ENCODE results near the gene R3HDM2.

R3HDM2 gene

GRCh38 chr12:57229046-57229633 lies 201.7 kb downstream of the R3HDM2 start:
- no peak for DNase-seq (ENCODE audit: low spot score)

GRCh38 chr12:57227315-57228115 lies 203.3 kb downstream of the R3HDM2 start:
- no peak for DNase-seq (ENCODE audit: low spot score)

DNA sequence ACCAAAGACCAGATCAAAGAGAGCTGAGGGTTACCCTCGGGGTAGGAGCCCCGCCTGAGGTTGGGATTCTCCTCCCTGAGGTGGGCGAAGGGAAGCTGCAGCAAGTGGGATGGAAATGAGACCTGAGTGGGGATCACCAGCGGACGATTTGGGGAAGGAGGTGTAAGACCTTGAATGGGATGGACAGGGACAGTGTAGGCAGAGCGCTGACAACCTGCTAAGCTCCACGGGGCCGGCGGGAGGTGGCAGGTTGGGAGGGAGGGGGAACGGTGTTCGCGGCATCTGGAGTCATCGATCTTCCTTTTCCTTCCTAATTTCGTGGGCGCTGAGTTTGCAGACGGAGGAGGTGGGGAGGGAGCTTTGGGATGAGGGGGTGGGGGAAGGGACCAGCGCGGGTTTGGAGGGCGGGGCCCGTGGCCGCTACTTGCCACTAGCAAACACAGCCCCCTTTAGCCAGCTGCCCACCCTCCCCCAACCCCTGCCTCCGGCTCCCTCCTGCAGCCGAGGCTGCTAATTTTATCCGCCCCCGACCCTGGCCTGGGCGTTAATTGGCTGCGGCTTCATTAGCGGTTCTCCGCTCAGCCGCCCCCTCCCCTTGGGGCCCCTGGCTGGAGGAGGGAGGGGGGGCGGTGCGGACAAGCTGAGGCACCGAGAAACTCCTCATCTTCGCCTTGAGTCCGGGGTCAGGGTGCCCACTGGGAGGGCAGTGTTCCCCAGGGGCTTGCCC lies 204.1 kb downstream of the R3HDM2 start:
- no peak for DNase-seq (ENCODE audit: low spot score)

DNA sequence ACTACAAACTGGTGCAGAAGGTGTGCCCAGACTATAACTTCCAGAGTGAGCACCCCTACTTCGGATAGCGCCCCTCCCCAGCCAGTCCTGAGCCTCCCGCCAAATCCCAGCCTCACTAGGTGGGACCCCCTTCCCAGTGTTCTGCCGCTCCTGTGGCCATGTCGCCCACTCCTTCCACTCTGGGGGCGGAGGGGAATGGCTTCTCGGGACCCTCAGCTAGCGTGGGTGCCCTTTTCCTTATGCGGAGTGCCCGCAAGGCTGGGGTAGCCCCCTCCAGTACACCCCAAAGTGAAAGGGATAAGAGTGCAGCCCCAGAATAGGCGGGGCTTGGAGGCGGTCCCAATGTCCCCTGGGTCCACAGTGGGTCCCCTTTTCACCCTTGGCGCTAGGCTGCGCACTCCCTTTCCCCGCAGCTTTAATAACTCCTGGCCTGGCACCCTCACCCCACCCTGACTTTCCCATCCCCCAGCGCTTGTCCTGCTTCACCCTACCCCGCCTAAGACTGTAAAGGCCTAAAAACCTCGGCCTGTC lies 205.1 kb downstream of the R3HDM2 start:
- DNase-seq (ENCODE audit: low spot score): no peak

DNA sequence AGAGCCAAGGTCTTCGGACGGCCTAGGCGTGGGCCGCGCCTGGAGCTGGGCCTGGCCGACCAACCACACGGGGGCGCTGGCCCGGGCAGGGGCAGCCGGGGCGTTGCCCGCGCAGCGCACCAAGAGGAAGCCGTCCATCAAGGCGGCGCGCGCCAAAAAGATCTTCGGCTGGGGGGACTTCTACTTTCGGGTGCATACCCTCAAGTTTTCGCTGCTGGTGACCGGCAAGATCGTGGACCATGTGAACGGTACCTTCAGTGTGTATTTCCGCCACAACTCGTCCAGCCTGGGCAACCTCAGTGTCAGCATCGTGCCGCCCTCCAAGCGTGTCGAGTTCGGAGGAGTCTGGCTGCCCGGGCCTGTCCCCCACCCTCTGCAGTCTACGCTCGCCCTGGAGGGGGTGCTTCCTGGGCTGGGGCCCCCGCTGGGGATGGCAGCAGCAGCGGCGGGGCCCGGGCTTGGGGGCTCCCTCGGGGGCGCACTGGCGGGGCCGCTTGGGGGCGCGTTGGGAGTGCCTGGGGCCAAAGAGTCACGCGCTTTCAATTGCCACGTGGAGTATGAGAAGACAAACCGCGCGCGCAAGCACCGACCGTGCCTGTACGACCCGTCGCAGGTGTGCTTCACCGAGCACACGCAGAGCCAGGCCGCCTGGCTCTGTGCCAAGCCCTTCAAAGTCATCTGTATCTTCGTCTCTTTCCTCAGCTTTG lies 205.7 kb downstream of the R3HDM2 start:
- peak; percentile 66 for DNase-seq (ENCODE audit: low spot score)

- DNase-seq (ENCODE audit: low spot score): no peak
Observed at GRCh38 chr12:57224278-57224972, 206.4 kb downstream of the R3HDM2 start.

- no peak for DNase-seq (ENCODE audit: low spot score)
Observed at GRCh38 chr12:57223191-57224165, 207.4 kb downstream of the R3HDM2 start.

GRCh38 chr12:57222286-57223190 lies 208.3 kb downstream of the R3HDM2 start:
- DNase-seq (ENCODE audit: low spot score): no peak

DNA sequence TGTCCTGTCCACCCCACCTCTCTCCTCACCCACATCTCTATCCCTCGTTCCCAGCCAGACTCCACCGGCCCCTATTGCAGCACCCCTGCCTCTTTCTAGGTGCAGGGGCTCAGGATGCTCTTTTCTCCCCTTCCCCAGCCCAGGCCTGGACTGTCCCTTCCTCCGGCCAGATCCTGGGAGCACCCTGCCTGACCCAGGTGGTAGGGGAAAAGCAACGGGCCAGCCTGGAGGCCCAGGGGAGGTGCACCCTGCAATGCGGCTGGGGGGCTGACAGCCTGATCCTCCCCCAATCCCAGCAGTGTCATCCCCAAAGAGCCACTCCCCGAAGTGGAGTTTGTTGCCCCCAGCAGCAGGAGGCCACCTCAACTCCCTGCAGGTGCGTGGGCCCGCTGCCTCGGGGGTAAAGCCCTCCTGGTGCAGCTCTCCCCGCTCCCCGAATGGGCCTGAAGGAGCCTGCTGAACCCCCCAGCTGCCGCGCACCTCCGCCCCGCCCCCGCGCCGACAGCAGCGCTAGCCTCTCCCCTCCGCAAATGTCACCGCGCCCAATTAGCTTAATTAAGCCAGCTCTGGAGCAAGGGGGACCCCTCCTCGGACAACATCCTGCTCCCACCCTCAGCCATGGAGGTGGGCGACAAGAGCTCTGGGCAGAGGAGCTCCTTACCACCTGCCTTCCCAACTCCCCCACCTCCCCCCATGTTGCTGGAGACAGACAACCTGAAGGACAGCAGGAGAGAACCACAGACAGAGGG lies 209.5 kb downstream of the R3HDM2 start:
- DNase-seq (ENCODE audit: low spot score): no peak

DNA sequence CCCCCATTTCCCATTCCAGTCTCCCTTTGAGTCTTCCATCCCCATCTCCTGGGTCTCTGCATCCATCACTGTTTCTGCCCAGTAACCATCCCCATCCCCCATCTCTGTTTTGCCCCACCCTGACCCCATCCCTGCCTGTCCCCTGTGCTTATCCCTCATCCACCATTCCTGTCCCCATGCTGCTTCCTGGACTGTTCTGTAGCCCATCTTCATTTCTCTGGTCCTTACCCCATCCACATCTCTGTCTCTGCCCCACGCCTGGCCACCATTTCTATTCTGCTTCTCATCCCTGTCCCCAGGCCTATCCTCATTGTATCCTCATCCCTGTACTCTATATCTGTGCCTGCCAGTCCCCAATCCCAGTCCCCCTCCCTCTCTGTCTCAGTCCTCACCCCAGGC lies 210.1 kb downstream of the R3HDM2 start:
- no peak for DNase-seq (ENCODE audit: low spot score)

GRCh38 chr12:57219993-57220754 lies 210.7 kb downstream of the R3HDM2 start:
- DNase-seq (ENCODE audit: low spot score): no peak

- DNase-seq (ENCODE audit: low spot score): no peak
Observed at GRCh38 chr12:57219205-57219992, 211.4 kb downstream of the R3HDM2 start.

- DNase-seq (ENCODE audit: low spot score): no peak
Observed at GRCh38 chr12:57218030-57218853, 212.6 kb downstream of the R3HDM2 start.

DNA sequence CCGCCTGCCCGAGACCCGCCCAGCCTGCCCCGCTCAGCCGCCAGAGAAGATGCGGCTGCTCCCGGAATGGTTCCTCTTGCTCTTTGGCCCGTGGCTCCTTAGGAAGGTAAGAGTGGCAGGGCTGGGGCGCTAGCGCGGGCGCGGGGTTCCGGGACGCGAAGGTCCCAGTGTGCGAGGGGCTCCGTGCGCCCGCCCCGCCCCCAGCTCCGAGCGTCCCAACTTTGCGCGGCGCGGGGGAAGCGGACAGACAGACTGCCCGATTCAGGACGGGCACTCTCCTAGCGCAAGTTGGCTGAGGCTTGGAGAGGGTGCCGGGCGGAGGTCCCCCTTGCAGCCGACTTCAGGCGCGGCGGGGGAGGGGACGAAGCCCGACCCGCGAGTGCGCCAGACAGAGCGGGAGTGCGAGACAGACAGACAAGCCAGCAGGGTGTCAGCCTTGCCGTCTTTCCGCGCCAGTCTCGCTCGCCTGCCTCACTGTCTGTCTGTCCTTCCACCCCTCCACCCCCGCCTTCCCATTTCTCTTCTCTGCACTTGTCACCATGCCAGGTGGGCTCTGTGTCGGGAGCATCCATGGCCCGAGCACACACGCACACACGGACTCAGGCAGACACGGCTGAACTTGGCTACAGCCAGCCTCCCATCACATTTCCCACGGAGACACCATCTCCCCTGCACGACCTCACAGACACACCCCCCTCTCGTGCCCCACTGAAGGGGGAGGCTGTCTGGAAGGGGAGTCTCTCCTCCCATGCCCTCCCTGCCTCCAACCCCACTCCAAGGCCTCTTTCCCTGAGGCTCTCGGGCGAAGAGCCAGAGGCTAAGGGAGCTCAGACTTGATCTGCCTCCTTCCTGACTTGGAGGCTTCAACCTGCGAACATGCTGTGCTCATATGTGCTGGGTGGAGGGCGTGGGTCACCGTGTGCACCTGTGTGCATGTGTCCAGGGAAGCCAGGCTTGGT lies 213.6 kb downstream of the R3HDM2 start:
- no peak for DNase-seq (ENCODE audit: low spot score)
